Transverse colon (tissue), 4 donors: ENCODE results near the gene HSPG2.

Source experiments
- POLR2AphosphoS5 ChIP-seq, 3 donors: sonication (generic); formaldehyde crosslinking; IDR thresholded peaks; one replicate each; pipeline ENCODE4 v1.6.1; 2016; ENCODE audit warnings: antibody characterized with exemption in 3 of 3
- TF ChIP-seq, protein P1 (sequence below), 5 experiments: fragments of 200-600 bp in 3 of 5; fragments of 450-650 bp in 2 of 5; sonication (generic) in 3 of 5; IDR thresholded peaks; 1 replicate in 2 of 5; 2 replicates in 3 of 5; pipeline ENCODE4 v1.5.1; 2016 to 2017; ENCODE audit warnings: antibody characterized with exemption in 5 of 5, inconsistent platforms in 3 of 5, mild to moderate bottlenecking in 2 of 5, moderate library complexity in 1 of 5

DNA sequence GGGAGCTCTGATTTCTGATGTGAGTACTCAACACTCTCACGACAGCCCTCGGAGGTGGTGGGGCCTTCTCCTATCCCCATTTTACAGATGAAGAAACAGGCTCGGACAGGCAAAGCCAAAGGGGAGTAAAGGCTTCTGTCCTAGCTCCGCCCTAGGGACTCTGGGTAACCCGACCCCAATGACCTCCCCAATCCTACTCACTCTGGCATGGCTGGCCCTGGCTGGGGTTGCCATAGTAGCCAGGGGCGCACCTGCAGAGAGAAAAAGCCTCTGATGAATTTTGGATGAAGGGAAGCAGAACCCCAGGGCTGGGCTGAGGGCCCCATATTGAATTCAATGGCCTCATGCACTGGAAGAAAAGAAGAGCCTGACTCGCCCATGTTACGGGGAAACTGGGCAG, 63.9 kb downstream of the HSPG2 start:
- TF ChIP-seq, protein P1, sequence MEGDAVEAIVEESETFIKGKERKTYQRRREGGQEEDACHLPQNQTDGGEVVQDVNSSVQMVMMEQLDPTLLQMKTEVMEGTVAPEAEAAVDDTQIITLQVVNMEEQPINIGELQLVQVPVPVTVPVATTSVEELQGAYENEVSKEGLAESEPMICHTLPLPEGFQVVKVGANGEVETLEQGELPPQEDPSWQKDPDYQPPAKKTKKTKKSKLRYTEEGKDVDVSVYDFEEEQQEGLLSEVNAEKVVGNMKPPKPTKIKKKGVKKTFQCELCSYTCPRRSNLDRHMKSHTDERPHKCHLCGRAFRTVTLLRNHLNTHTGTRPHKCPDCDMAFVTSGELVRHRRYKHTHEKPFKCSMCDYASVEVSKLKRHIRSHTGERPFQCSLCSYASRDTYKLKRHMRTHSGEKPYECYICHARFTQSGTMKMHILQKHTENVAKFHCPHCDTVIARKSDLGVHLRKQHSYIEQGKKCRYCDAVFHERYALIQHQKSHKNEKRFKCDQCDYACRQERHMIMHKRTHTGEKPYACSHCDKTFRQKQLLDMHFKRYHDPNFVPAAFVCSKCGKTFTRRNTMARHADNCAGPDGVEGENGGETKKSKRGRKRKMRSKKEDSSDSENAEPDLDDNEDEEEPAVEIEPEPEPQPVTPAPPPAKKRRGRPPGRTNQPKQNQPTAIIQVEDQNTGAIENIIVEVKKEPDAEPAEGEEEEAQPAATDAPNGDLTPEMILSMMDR (IDR thresholded peaks at IDR 0.05), result no peak
- no peak for TF ChIP-seq POLR2AphosphoS5 (IDR thresholded peaks at IDR 0.05)
